ENCODE data around the gene STRAP. TPM values are rescaled to one million over a fixed set of nuclear protein-coding genes. Genes with fewer than 3 reads are reported as not detected.

Gene STRAP, protein sequence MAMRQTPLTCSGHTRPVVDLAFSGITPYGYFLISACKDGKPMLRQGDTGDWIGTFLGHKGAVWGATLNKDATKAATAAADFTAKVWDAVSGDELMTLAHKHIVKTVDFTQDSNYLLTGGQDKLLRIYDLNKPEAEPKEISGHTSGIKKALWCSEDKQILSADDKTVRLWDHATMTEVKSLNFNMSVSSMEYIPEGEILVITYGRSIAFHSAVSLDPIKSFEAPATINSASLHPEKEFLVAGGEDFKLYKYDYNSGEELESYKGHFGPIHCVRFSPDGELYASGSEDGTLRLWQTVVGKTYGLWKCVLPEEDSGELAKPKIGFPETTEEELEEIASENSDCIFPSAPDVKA
- polyA plus RNA-seq (2012; ENCODE audit: missing spikeins), result 119 TPM

DNA sequence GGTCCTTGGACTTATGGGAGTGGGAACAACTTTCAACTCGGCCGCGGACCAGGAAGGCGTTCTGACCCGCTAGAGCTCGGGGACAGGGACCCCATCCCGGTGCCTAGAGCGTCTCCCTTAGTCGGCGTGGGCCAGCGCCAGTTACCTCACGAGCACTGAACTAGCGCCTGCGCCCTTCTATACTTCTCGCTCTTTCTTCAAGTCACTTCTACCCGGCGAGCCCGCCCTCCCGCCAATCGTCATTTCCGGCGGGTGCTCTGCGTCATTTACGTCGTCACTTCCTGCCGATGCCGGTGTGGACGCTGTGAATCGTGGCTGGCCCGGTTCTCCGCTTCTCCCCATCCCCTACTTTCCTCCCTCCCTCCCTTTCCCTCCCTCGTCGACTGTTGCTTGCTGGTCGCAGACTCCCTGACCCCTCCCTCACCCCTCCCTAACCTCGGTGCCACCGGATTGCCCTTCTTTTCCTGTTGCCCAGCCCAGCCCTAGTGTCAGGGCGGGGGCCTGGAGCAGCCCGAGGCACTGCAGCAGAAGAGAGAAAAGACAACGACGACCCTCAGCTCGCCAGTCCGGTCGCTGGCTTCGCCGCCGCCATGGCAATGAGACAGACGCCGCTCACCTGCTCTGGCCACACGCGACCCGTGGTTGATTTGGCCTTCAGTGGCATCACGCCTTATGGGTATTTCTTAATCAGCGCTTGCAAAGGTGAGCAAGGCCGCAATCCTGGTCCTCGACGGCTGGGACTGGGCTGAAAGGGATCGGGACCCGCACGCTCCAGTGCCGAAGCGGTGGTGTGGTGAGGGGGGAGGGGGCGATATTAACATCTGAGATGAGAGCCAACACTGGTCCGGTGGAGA, at the start of gene STRAP:
Gene STRAP, plus strand, starts transcription at position 270 of the 854 bp plus-strand sequence. Its CDS starts 321 bp downstream, at position 591.
- DNase-seq (ENCODE audit: insufficient read length) (peak; percentile 70), FAIRE-seq (peak; percentile 100)
- peak; percentile 94 for TF ChIP-seq POLR2A (IDR thresholded peaks at IDR 0.05; ENCODE audit: low read depth, low read length)
- TF ChIP-seq POLR2AphosphoS5 (IDR thresholded peaks at IDR 0.05; ENCODE audit: low read depth, low read length), result peak; percentile 96
- peak; percentile 65 for TF ChIP-seq TAF1 (IDR thresholded peaks at IDR 0.05; ENCODE audit: borderline replicate concordance, low read depth, low read length)

DNA sequence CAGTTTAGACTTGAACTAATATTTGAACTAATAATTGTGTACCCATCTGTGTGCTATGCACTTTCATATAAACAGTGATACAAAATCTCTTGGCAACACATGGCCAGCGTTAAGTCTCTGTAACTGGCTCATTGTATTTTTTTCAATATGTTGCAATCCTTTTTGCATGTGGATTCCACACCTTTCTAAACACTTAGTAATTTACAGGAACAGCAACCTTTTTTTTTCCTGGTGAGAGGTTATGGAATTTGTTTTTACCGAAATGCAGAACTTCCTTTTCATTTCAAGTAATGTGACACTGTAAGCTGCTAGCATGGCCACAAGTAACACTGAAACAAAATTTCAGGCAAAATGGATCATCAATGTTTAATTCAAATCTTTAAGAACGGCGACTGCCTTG, 47.6 kb upstream of the STRAP start:
- FAIRE-seq (no peak), DNase-seq (ENCODE audit: insufficient read length) (no peak)
- no peak for TF ChIP-seq POLR2A (IDR thresholded peaks at IDR 0.05; ENCODE audit: low read depth, low read length)
- no peak for TF ChIP-seq TAF1 (IDR thresholded peaks at IDR 0.05; ENCODE audit: borderline replicate concordance, low read depth, low read length)
- TF ChIP-seq POLR2AphosphoS5 (IDR thresholded peaks at IDR 0.05; ENCODE audit: low read depth, low read length), result no peak

DNA sequence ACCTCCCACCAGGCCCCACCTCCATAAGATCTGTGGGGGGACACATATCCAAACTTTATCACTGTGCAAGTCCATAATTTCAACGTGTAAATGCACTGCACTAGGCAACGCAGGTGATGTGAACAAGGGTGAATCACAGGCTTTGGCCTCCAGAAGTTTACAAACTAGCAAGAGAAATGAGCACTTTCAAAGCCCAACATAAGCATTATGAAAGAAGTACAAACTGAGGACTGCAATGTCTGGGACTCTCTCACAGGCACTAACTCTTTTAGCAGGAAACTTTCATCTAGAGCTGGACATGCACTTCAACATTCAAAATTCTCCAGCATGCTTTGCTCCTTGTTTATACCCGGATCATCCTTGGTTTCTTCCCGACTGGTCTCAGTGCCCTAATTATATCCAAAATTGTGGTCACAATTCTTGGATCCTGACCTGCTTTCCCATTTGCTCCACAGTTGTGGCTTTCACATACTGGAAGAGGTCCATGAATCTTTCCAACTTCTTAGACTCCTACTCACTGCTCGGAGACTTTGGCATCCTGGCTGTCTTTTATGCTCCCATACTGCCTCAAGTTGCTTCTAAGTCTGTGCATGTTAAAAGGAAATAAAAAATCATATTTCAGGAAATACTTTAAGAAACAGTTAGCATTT, 44.9 kb upstream of the STRAP start:
- no peak for DNase-seq (ENCODE audit: insufficient read length)

DNA sequence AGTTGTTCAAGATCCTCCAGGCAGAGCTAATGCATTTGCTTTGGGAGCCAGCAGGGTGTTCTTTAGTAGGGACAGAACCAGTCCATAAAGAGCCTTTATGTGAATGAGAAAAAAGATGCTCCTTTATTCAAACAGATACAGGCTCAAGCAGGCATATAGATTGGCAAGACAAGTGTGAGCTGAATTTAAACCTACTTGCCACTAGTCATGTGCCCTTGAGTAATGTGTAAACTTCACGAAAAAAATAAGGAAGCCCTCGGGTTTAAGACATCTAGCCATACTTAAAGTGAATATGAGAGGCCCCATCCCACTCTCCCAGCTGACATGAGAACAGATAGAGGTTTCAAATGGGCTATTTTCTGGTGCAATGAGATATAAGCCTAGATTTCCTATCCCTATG, 43.1 kb upstream of the STRAP start:
- FAIRE-seq, result no peak
- TF ChIP-seq POLR2A (IDR thresholded peaks at IDR 0.05; ENCODE audit: low read depth, low read length) (no peak), POLR2AphosphoS5 (IDR thresholded peaks at IDR 0.05; ENCODE audit: low read depth, low read length) (no peak), TAF1 (IDR thresholded peaks at IDR 0.05; ENCODE audit: borderline replicate concordance, low read depth, low read length) (no peak)
- no peak for DNase-seq (ENCODE audit: insufficient read length)

More for the DNA sequence above, 44.9 kb upstream of the STRAP start:
- TF ChIP-seq TAF1 (IDR thresholded peaks at IDR 0.05; ENCODE audit: borderline replicate concordance, low read depth, low read length) (no peak), POLR2AphosphoS5 (IDR thresholded peaks at IDR 0.05; ENCODE audit: low read depth, low read length) (no peak), POLR2A (IDR thresholded peaks at IDR 0.05; ENCODE audit: low read depth, low read length) (no peak)
- FAIRE-seq, result no peak

DNA sequence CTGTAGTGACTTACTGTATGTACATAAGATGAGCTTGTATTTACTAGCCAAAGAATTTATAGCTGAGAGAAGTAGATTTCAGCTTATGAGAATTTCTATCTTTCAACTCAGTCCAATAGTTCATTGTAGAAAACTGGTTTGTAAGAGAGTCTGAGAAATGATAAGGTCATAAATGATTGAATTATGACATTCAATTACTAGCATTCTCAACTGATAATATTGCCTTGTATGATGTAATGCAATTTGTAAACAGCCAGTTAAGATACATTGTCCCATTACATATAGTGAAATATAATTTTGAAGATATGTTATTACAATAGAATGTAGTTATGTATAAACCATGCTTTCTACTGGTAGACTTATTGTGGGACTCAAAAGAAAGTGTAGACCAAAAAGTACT, 42.5 kb upstream of the STRAP start:
- no peak for DNase-seq (ENCODE audit: insufficient read length)
- no peak for TF ChIP-seq POLR2AphosphoS5 (IDR thresholded peaks at IDR 0.05; ENCODE audit: low read depth, low read length)
- no peak for TF ChIP-seq POLR2A (IDR thresholded peaks at IDR 0.05; ENCODE audit: low read depth, low read length)
- TF ChIP-seq TAF1 (IDR thresholded peaks at IDR 0.05; ENCODE audit: borderline replicate concordance, low read depth, low read length), result no peak

DNA sequence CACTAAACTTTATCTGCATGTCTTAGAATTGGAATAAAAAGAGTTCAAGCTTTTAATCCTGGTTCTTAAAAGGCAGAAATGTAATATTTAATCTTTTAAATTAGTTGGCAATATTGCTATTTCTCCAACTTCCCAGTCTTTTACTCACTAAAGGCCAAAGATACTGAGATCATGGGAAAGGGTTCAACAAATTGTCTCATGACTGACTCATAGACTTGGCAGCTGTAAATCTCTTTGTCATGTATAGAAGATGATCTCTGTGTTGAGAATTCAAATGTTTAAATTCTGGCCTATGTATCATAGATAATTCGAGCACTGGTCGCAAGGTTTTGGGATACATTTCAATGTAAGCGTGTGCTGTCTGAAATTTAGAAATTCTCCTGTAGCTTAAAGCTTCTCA, 40.1 kb upstream of the STRAP start:
- FAIRE-seq (no peak), DNase-seq (ENCODE audit: insufficient read length) (no peak)
- TF ChIP-seq POLR2A (IDR thresholded peaks at IDR 0.05; ENCODE audit: low read depth, low read length) (no peak), POLR2AphosphoS5 (IDR thresholded peaks at IDR 0.05; ENCODE audit: low read depth, low read length) (no peak), TAF1 (IDR thresholded peaks at IDR 0.05; ENCODE audit: borderline replicate concordance, low read depth, low read length) (no peak)

More for the DNA sequence above, 42.5 kb upstream of the STRAP start:
- FAIRE-seq, result no peak

DNA sequence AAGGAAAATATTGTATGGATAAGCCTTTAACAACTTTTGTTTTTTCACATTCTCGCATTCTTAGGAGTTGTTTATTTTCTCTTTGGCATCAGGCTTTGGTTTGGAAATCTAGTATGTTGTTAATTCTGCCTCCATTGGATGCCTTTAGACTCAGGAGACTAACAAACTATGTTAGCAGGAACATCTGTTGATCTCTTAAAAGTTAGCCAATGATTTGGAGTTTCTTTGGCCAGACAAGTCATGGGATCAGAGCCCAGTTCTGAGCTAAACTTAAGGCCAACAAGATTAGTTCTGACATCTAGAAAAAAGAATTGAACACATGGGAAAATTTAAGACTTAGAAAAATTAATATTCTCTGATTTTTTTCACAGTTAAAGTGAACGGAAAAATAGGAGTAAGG, 35.3 kb upstream of the STRAP start:
- no peak for FAIRE-seq
- DNase-seq (ENCODE audit: insufficient read length), result no peak
- TF ChIP-seq TAF1 (IDR thresholded peaks at IDR 0.05; ENCODE audit: borderline replicate concordance, low read depth, low read length), result no peak
- no peak for TF ChIP-seq POLR2AphosphoS5 (IDR thresholded peaks at IDR 0.05; ENCODE audit: low read depth, low read length)
- TF ChIP-seq POLR2A (IDR thresholded peaks at IDR 0.05; ENCODE audit: low read depth, low read length), result no peak

DNA sequence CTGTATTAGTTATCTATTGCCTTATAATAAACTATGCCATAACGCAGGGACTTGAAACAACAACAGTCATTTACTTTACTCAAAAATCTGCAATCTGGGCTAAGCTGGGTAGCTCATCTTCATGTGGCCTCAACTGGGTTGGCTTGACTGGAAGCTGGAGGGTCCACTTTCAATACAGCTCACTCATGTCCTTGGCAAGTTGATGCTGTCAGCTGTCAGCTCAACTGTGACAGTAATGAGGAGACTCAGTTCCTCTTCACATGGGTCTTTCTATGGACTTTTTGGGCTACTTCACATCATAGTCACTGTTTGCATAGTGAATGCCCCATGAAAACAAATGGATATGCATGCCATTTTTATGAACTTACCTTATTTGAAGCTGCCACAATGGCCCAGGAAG, 33.6 kb upstream of the STRAP start:
- no peak for TF ChIP-seq POLR2AphosphoS5 (IDR thresholded peaks at IDR 0.05; ENCODE audit: low read depth, low read length)
- TF ChIP-seq TAF1 (IDR thresholded peaks at IDR 0.05; ENCODE audit: borderline replicate concordance, low read depth, low read length), result no peak
- no peak for TF ChIP-seq POLR2A (IDR thresholded peaks at IDR 0.05; ENCODE audit: low read depth, low read length)
- FAIRE-seq (no peak), DNase-seq (ENCODE audit: insufficient read length) (no peak)

DNA sequence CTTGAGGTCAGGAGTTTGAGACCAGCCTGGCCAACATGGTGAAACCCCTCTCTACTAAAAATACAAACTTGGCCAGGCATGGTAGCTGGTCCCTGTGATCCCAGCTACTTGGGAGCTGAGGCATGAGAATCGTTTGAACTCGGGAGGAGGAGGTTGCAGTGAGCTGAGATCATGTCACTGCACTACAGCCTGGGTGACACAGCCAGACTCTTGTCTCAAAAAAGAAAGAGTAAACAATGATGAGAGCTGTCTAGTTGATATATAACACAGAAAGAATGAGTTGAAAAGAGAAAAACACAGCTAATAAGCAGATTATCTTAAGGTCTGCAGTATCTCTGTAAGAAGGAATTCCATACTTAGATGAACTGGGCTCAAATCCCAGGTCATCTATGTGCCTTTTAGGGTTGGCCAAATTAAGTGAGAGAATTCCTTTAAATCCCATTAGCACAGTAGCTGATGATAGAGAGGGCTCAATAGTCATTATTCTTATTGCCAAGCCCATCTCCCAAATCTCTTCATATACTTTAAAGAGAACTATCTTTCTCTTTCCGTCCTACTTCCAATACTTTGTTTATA, 31.1 kb upstream of the STRAP start:
- no peak for DNase-seq (ENCODE audit: insufficient read length)
- FAIRE-seq, result no peak

DNA sequence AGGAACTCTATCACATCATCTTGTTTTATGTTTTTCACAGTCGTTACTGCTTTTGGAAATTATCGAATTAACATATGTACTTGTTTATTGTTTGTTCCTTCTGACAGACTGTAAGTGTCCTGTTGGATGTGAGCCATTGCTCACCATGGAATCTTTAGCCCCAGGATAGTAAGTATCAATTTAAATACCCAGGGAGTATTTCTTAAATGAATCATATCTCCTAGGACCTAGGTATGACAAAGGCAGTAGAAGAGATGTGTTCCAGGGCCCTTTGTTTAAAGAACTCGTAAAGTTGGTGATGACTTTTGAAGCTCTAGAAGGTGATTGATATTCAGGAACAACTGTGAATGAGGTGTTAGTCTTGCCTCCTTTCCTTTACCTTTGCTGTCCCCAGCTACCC, 30.3 kb upstream of the STRAP start:
- TF ChIP-seq POLR2AphosphoS5 (IDR thresholded peaks at IDR 0.05; ENCODE audit: low read depth, low read length) (no peak), TAF1 (IDR thresholded peaks at IDR 0.05; ENCODE audit: borderline replicate concordance, low read depth, low read length) (no peak), POLR2A (IDR thresholded peaks at IDR 0.05; ENCODE audit: low read depth, low read length) (no peak)
- FAIRE-seq, result no peak
- DNase-seq (ENCODE audit: insufficient read length), result no peak

More for the DNA sequence above, 31.1 kb upstream of the STRAP start:
- TF ChIP-seq POLR2AphosphoS5 (IDR thresholded peaks at IDR 0.05; ENCODE audit: low read depth, low read length) (no peak), TAF1 (IDR thresholded peaks at IDR 0.05; ENCODE audit: borderline replicate concordance, low read depth, low read length) (no peak), POLR2A (IDR thresholded peaks at IDR 0.05; ENCODE audit: low read depth, low read length) (no peak)

DNA sequence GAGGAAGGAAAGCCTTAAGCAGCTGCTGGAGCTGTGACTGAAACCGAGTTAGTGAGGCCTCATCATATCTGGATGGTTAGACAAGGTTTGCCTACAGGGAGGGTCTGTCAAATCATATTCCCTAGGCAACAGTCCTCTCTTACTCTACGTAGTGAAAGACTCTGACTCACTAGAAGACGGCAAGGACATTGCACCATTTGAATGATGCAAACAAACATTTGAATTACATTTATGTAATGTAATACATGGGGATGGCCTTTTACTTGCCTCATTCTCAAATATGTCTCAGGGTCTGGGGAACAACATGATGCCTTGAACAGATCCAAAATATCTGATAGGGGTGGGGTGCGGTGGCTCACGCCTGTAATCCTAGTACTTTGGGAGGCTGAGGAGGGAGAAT, 29.8 kb upstream of the STRAP start:
- FAIRE-seq, result no peak
- TF ChIP-seq TAF1 (IDR thresholded peaks at IDR 0.05; ENCODE audit: borderline replicate concordance, low read depth, low read length) (no peak), POLR2AphosphoS5 (IDR thresholded peaks at IDR 0.05; ENCODE audit: low read depth, low read length) (no peak), POLR2A (IDR thresholded peaks at IDR 0.05; ENCODE audit: low read depth, low read length) (no peak)
- DNase-seq (ENCODE audit: insufficient read length), result no peak

All from GM12892 (cell line).